AG09319 (cell line): ENCODE measurements around the gene AFF1.
"Not testable (repeated sequence)": the region's sequence is repeated elsewhere in the genome, so short reads cannot be mapped to it uniquely, and the experiment has no call there.

Experiments
- DNase-seq: peaks from one replicate; pipeline ENCODE4 v3.0.0-alpha.2; 2010; ENCODE audit warnings: low read depth; ENCODE audit errors: extremely low read depth
- CTCF ChIP-seq: IDR thresholded peaks from 2 replicates; pipeline ENCODE4 v1.5.1; 2011; ENCODE audit warnings: low read depth, mild to moderate bottlenecking, inconsistent platforms, low read length, moderate library complexity

AFF1 gene

GRCh38 chr4:86990510-86990909 is 55.7 kb downstream of the AFF1 start:
- no peak for DNase-seq
- TF ChIP-seq CTCF: no peak

- DNase-seq: no peak
- TF ChIP-seq CTCF: no peak
Observed at GRCh38 chr4:86991994-86992393, 57.2 kb downstream of the AFF1 start.

GRCh38 chr4:86993909-86994681 is 59.3 kb downstream of the AFF1 start:
- no peak for TF ChIP-seq CTCF
- no peak for DNase-seq

GRCh38 chr4:86994686-86995085 is 59.9 kb downstream of the AFF1 start:
- DNase-seq: no peak
- no peak for TF ChIP-seq CTCF

GRCh38 chr4:86996510-86996909 is 61.7 kb downstream of the AFF1 start:
- not testable (repeated sequence) for DNase-seq

- no peak for DNase-seq
- no peak for TF ChIP-seq CTCF
Observed at GRCh38 chr4:86999136-86999643, 64.4 kb downstream of the AFF1 start.

- TF ChIP-seq CTCF: no peak
- DNase-seq: no peak
Observed at GRCh38 chr4:87002682-87003043, 67.9 kb downstream of the AFF1 start.

- no peak for DNase-seq
- TF ChIP-seq CTCF: no peak
Observed at GRCh38 chr4:87003266-87003665, 68.5 kb downstream of the AFF1 start.
